ENCODE data around the gene ANKMY1.

- TF ChIP-seq POLR2A (IDR thresholded peaks at IDR 0.05; ENCODE audit: borderline replicate concordance, extremely low read depth, insufficient read depth, insufficient read length): no peak
- no peak for TF ChIP-seq TCF7L2 (IDR thresholded peaks at IDR 0.05; ENCODE audit: borderline replicate concordance, extremely low read depth, insufficient read depth, insufficient read length)
Measured at GRCh38 chr2:240558236-240558761, 511 bp upstream of the ANKMY1 start.

All from HCT116 (cell line).